Upper lobe of right lung (tissue), 1 donor: ENCODE results near the gene SMIM41. TPM values are rescaled to one million over a fixed set of nuclear protein-coding genes. Genes with fewer than 3 reads are reported as not detected.
A peak's percentile ranks its signal among the peaks of the same experiment; 100 is the strongest.
"Not testable (repeated sequence)": the region's sequence is repeated elsewhere in the genome, so short reads cannot be mapped to it uniquely, and the experiment has no call there.

ENCODE experiments used
- ATAC-seq: fragments of 200-7000 bp; cut with Tn5 transposase; one replicate; pipeline ENCODE4 v1.9.1; 2020; ENCODE audit warnings: mild to moderate bottlenecking, moderate library complexity
- DNase-seq: peaks from one replicate; pipeline ENCODE4 v3.0.0-alpha.2; 2020
- H3K27ac ChIP-seq: fragments of 200-600 bp; one replicate; pipeline ENCODE4 v1.8.0; 2022
- H3K27me3 ChIP-seq: fragments of 200-600 bp; one replicate; pipeline ENCODE4 v1.8.0; 2022; ENCODE audit warnings: mild to moderate bottlenecking
- H3K36me3 ChIP-seq: fragments of 200-600 bp; one replicate; pipeline ENCODE4 v1.8.0; 2022
- H3K4me1 ChIP-seq: fragments of 200-600 bp; one replicate; pipeline ENCODE4 v1.8.0; 2022
- H3K4me3 ChIP-seq: fragments of 200-600 bp; one replicate; pipeline ENCODE4 v1.8.0; 2022; ENCODE audit warnings: mild to moderate bottlenecking
- H3K9me3 ChIP-seq: fragments of 200-600 bp; one replicate; pipeline ENCODE4 v1.8.0; 2022
- intact Hi-C: fragments of 100-400 bp; cut with DNase I; formaldehyde crosslinking; loops from one replicate; pipeline ENCODE4 v1.11.0; 2022
- total RNA-seq: library from RNA; stranded (reverse); fragmentation: NEBNext Ultra II Directional; extraction: Animal tissue kit (Norgen Biotek cat#: 25700); gene quantifications from one replicate; pipeline ENCODE4 v1.2.1, GENCODE V29; 2021
- TF ChIP-seq, protein P1 (sequence below): fragments of 200-600 bp; IDR thresholded peaks from one replicate; pipeline ENCODE4 v1.8.0; 2022; ENCODE audit warnings: antibody characterized with exemption
- donor health status: DM: no; HTN: yes; CAD: no; lungs with severe emphysema.

The SMIM41 gene
- total RNA-seq, 1 donor from 2014 or later = 6.1 TPM

GRCh38 chr12:52116222-52117125 is 37.0 kb downstream of the SMIM41 start:
- TF ChIP-seq, protein P1, sequence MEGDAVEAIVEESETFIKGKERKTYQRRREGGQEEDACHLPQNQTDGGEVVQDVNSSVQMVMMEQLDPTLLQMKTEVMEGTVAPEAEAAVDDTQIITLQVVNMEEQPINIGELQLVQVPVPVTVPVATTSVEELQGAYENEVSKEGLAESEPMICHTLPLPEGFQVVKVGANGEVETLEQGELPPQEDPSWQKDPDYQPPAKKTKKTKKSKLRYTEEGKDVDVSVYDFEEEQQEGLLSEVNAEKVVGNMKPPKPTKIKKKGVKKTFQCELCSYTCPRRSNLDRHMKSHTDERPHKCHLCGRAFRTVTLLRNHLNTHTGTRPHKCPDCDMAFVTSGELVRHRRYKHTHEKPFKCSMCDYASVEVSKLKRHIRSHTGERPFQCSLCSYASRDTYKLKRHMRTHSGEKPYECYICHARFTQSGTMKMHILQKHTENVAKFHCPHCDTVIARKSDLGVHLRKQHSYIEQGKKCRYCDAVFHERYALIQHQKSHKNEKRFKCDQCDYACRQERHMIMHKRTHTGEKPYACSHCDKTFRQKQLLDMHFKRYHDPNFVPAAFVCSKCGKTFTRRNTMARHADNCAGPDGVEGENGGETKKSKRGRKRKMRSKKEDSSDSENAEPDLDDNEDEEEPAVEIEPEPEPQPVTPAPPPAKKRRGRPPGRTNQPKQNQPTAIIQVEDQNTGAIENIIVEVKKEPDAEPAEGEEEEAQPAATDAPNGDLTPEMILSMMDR = peak; percentile 8
- H3K27me3 ChIP-seq, ATAC-seq, H3K36me3 ChIP-seq, H3K9me3 ChIP-seq, intact Hi-C loops, H3K4me3 ChIP-seq, H3K27ac ChIP-seq: not testable (repeated sequence)
- peaks cover 12% of the 10 kb centered on the region for H3K4me1 ChIP-seq
- DNase-seq = peak; percentile 77

DNA sequence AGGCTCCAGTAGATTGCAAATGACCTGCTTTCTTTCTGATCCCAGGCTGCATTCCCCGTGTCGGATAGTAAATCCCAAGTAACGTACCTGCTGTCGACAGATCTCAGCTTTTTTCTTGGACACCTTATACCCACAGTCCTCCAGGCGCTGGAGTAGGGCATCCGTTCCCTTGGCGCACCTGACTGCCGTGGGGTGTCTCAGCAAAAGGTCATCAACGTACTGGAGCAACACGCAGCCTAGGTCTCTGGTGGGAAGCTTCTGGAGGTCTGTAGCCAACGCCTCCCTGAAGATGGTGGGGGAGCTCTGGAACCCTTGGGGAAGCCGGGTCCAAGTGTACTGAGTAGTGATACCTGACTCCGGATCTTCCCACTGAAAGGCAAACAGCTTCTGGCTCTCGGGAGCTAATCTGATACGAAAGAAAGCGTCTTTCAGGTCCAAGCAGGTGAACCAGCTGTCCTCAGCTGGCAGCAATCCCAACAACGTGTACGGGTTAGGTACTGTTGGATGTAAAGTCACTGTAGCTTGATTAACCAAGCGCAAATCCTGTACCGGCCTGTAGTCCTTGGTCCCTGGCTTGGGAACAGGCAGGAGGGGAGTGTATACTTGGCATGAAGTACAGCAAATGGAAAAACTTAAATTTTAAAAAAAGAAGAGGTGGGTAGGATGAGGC is 38.4 kb downstream of the SMIM41 start:
- ATAC-seq, DNase-seq, H3K27ac ChIP-seq, H3K4me3 ChIP-seq, intact Hi-C loops, H3K27me3 ChIP-seq, H3K9me3 ChIP-seq, H3K36me3 ChIP-seq: not testable (repeated sequence)
- peaks cover 15% of the 10 kb centered on the region for H3K4me1 ChIP-seq

DNA sequence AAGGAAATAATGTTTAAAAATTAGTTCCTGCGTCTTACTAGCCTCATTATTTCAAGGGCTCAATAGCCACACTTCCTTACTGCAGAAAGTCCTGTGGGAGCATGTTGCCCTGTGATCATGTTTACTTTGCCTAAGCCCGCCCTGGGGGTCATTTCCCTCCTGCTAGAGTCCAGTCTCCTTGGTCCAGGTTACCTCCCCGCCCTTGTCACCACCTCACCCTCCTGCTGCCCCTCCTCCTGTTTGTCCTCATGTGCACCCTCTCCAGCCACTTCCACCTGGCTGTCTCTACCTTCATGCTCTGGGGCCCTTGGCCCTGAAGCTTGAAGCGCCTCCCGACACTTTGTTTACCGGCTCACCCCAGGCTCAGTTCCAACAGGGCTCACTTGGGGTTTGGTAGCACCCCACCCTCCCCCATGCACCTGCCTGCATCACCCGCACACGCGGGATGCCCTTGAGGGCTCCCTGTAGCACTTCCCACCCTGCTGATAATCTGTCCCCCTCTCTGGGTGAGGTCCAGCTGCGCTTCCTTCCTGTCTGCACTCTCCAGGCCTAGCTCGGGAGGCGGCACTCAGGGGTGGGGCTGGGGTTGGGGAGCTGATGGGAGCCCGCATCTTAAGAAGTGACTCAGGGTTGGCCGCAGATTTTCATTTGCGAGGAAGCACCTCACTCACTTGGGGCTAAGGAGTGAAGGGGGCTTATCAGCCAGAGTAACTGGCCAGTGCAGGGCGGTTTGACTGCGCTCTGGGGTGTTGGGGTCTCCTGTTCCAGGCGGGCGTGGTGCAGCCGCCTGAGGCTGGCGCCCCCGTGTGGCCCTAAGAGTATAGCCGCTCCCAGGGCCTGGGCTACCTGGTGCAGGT is 40.1 kb downstream of the SMIM41 start:
- no peak for DNase-seq
- no peak overlapping the region for H3K4me3 ChIP-seq
- H3K36me3 ChIP-seq = no peaks in the 10 kb centered on the region
- H3K27ac ChIP-seq = peak overlapping the region; percentile 24
- TF ChIP-seq, protein P1 = peak; percentile 65
- H3K27me3 ChIP-seq = no peaks in the 10 kb centered on the region
- H3K9me3 ChIP-seq = no peaks in the 10 kb centered on the region
- H3K4me1 ChIP-seq = peaks cover 15% of the 10 kb centered on the region
- intact Hi-C loops = no loop called here
- ATAC-seq = peak; percentile 77

- Histone ChIP-seq H3K4me1 (peaks cover 18% of the 10 kb centered on the region), H3K36me3 (no peaks in the 10 kb centered on the region), H3K27ac (no peak overlapping the region), H3K4me3 (no peak overlapping the region), H3K27me3 (no peaks in the 10 kb centered on the region), H3K9me3 (no peaks in the 10 kb centered on the region)
- TF ChIP-seq, protein P1 = no peak
- ATAC-seq = no peak
- intact Hi-C loops = no loop called here
- no peak for DNase-seq
Measured at GRCh38 chr12:52120951-52121823, 41.7 kb downstream of the SMIM41 start.

DNA sequence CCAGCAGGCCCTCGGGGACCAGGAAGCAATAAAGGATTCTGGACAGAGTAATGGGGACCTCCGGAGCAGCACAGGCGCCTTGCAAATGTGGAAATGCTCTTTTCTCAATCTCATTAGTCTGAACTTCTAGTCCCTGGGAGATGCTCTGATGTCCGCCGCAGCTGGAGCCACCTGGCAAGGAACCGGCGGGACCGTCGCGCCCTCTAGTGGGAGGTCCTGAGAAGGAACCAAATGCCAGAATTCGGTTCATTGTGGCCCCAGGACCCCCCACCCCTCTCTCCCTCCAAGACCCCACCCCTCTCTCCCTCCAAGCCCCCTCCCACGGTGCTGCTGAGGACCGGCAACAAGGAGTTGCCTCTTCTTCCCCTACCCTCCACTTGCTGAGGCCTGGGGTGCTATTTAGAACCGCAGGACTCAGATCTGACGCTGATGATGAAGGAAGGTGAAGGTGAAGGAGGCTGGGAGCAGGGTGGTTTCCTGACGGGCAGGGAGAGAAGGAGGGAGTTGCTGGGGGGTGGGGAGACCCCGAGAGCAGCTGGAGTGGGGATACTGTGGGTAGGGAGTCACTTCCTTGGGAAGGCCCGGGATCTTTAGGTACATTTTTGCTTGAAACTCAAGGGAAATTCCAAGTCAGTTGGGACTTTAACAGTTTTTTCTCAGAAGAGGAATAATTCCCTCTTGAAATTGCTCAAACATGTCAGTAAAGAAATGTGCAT is 42.5 kb downstream of the SMIM41 start:
- DNase-seq = peak; percentile 82
- peaks cover 18% of the 10 kb centered on the region for H3K4me1 ChIP-seq
- intact Hi-C loops = no loop called here

More for the DNA sequence above, 42.5 kb downstream of the SMIM41 start:
- Histone ChIP-seq H3K4me3 (no peak overlapping the region), H3K27me3 (no peaks in the 10 kb centered on the region), H3K9me3 (no peaks in the 10 kb centered on the region), H3K36me3 (no peaks in the 10 kb centered on the region), H3K27ac (no peak overlapping the region)
- TF ChIP-seq, protein P1 = peak; percentile 78
- peak; percentile 66 for ATAC-seq
